ENCODE measurements around the gene KLHL40. TPM values are rescaled to one million over a fixed set of nuclear protein-coding genes. Genes with fewer than 3 reads are reported as not detected.

The KLHL40 gene
- polyA plus RNA-seq, 2 of the 4 experiments (the other 2 are of a cell fraction): not detected

DNA sequence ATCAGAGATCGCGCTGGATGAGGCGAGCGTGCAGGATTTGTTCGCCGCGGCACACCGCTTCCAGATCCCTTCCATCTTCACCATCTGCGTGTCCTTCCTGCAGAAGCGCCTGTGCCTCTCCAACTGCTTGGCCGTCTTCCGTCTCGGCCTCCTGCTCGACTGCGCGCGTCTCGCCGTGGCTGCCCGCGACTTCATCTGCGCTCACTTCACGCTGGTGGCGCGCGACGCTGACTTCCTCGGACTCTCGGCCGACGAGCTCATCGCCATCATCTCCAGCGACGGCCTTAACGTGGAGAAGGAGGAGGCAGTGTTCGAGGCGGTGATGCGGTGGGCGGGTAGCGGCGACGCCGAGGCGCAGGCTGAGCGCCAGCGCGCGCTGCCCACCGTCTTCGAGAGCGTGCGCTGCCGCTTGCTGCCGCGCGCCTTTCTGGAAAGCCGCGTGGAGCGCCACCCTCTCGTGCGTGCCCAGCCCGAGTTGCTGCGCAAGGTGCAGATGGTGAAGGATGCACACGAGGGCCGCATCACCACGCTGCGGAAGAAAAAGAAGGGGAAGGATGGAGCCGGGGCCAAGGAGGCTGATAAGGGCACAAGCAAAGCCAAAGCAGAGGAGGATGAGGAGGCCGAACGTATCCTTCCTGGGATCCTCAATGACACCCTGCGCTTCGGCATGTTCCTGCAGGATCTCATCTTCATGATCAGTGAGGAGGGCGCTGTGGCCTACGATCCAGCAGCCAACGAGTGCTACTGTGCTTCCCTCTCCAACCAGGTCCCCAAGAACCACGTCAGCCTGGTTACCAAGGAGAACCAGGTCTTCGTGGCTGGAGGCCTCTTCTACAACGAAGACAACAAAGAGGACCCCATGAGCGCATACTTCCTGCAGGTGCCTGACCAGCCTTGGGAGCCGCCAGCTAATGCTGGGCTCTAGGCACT, 819 bp downstream of the KLHL40 start:
- POLR2A ChIA-PET: no interaction called here
- Histone ChIP-seq H3K4me3 (no peak overlapping the region), H3K4me1 (peaks cover 9% of the 10 kb centered on the region; the same call in 1 of the 3 replicates), H3K27ac (no peak overlapping the region), H3K9me3 (no peaks in the 10 kb centered on the region), H3K4me2 (no peak overlapping the region)
- FAIRE-seq (no peak), DNase-seq (ENCODE audit: low read depth in 1 of 2, low spot score in 1 of 2) (no peak), ATAC-seq (no peak)
- 88% methylated on average over 57 of the region's 80 CpGs for WGBS (ENCODE audit: missing lambda C conversion rate)
- CTCF ChIA-PET: no interaction called here
- TF ChIP-seq HOXB13 (CRISPR knock-in tag; IDR thresholded peaks at IDR 0.05; ENCODE audit: low read depth): no peak
- TF ChIP-seq FOSB (CRISPR knock-in tag; IDR thresholded peaks at IDR 0.05): no peak
- no peak for TF ChIP-seq RCOR1 (IDR thresholded peaks at IDR 0.05; ENCODE audit: low read depth, low read length)
- TF ChIP-seq CHD2 (IDR thresholded peaks at IDR 0.05; ENCODE audit: low read length, partially characterized antibody): no peak
- TF ChIP-seq, protein P1, sequence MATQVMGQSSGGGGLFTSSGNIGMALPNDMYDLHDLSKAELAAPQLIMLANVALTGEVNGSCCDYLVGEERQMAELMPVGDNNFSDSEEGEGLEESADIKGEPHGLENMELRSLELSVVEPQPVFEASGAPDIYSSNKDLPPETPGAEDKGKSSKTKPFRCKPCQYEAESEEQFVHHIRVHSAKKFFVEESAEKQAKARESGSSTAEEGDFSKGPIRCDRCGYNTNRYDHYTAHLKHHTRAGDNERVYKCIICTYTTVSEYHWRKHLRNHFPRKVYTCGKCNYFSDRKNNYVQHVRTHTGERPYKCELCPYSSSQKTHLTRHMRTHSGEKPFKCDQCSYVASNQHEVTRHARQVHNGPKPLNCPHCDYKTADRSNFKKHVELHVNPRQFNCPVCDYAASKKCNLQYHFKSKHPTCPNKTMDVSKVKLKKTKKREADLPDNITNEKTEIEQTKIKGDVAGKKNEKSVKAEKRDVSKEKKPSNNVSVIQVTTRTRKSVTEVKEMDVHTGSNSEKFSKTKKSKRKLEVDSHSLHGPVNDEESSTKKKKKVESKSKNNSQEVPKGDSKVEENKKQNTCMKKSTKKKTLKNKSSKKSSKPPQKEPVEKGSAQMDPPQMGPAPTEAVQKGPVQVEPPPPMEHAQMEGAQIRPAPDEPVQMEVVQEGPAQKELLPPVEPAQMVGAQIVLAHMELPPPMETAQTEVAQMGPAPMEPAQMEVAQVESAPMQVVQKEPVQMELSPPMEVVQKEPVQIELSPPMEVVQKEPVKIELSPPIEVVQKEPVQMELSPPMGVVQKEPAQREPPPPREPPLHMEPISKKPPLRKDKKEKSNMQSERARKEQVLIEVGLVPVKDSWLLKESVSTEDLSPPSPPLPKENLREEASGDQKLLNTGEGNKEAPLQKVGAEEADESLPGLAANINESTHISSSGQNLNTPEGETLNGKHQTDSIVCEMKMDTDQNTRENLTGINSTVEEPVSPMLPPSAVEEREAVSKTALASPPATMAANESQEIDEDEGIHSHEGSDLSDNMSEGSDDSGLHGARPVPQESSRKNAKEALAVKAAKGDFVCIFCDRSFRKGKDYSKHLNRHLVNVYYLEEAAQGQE (IDR thresholded peaks at IDR 0.05): no peak
- no peak for TF ChIP-seq ZFP36 (IDR thresholded peaks at IDR 0.05; ENCODE audit: borderline replicate concordance, partially characterized antibody)
- no peak for TF ChIP-seq ESRRA (IDR thresholded peaks at IDR 0.05; ENCODE audit: borderline replicate concordance, low read length)
- TF ChIP-seq, protein P2, sequence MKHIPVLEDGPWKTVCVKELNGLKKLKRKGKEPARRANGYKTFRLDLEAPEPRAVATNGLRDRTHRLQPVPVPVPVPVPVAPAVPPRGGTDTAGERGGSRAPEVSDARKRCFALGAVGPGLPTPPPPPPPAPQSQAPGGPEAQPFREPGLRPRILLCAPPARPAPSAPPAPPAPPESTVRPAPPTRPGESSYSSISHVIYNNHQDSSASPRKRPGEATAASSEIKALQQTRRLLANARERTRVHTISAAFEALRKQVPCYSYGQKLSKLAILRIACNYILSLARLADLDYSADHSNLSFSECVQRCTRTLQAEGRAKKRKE (CRISPR knock-in tag; IDR thresholded peaks at IDR 0.05; ENCODE audit: low read depth): no peak
- no peak for TF ChIP-seq FOXS1 (CRISPR knock-in tag; IDR thresholded peaks at IDR 0.05)
- TF ChIP-seq, protein P3, sequence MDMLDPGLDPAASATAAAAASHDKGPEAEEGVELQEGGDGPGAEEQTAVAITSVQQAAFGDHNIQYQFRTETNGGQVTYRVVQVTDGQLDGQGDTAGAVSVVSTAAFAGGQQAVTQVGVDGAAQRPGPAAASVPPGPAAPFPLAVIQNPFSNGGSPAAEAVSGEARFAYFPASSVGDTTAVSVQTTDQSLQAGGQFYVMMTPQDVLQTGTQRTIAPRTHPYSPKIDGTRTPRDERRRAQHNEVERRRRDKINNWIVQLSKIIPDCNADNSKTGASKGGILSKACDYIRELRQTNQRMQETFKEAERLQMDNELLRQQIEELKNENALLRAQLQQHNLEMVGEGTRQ (IDR thresholded peaks at IDR 0.05): no peak
- TF ChIP-seq, protein P4, sequence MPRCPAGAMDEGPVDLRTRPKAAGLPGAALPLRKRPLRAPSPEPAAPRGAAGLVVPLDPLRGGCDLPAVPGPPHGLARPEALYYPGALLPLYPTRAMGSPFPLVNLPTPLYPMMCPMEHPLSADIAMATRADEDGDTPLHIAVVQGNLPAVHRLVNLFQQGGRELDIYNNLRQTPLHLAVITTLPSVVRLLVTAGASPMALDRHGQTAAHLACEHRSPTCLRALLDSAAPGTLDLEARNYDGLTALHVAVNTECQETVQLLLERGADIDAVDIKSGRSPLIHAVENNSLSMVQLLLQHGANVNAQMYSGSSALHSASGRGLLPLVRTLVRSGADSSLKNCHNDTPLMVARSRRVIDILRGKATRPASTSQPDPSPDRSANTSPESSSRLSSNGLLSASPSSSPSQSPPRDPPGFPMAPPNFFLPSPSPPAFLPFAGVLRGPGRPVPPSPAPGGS (IDR thresholded peaks at IDR 0.05): no peak
- TF ChIP-seq JUN (IDR thresholded peaks at IDR 0.05): no peak
- TF ChIP-seq CBX2 (IDR thresholded peaks at IDR 0.05; ENCODE audit: borderline replicate concordance, low read depth): no peak
- TF ChIP-seq GATA3 (IDR thresholded peaks at IDR 0.05; ENCODE audit: borderline replicate concordance): no peak
- no peak for TF ChIP-seq ZC3H11A (IDR thresholded peaks at IDR 0.05)
- TF ChIP-seq, protein P5, sequence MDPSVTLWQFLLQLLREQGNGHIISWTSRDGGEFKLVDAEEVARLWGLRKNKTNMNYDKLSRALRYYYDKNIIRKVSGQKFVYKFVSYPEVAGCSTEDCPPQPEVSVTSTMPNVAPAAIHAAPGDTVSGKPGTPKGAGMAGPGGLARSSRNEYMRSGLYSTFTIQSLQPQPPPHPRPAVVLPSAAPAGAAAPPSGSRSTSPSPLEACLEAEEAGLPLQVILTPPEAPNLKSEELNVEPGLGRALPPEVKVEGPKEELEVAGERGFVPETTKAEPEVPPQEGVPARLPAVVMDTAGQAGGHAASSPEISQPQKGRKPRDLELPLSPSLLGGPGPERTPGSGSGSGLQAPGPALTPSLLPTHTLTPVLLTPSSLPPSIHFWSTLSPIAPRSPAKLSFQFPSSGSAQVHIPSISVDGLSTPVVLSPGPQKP (IDR thresholded peaks at IDR 0.05; ENCODE audit: low read depth, low read length): no peak
- TF ChIP-seq, protein P6, sequence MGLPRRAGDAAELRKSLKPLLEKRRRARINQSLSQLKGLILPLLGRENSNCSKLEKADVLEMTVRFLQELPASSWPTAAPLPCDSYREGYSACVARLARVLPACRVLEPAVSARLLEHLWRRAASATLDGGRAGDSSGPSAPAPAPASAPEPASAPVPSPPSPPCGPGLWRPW (IDR thresholded peaks at IDR 0.05): no peak
- TF ChIP-seq, protein P7, sequence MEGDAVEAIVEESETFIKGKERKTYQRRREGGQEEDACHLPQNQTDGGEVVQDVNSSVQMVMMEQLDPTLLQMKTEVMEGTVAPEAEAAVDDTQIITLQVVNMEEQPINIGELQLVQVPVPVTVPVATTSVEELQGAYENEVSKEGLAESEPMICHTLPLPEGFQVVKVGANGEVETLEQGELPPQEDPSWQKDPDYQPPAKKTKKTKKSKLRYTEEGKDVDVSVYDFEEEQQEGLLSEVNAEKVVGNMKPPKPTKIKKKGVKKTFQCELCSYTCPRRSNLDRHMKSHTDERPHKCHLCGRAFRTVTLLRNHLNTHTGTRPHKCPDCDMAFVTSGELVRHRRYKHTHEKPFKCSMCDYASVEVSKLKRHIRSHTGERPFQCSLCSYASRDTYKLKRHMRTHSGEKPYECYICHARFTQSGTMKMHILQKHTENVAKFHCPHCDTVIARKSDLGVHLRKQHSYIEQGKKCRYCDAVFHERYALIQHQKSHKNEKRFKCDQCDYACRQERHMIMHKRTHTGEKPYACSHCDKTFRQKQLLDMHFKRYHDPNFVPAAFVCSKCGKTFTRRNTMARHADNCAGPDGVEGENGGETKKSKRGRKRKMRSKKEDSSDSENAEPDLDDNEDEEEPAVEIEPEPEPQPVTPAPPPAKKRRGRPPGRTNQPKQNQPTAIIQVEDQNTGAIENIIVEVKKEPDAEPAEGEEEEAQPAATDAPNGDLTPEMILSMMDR (IDR thresholded peaks at IDR 0.05): no peak
- TF ChIP-seq TFCP2L1 (CRISPR knock-in tag; IDR thresholded peaks at IDR 0.05): no peak
- TF ChIP-seq MAFK (IDR thresholded peaks at IDR 0.05; ENCODE audit: partially characterized antibody): no peak

All from A549 (cell line).